Hepatic stellate cell (primary cell): ENCODE results near the gene DOP1B.
"Not testable (repeated sequence)": the region's sequence is repeated elsewhere in the genome, so short reads cannot be mapped to it uniquely, and the experiment has no call there.

ENCODE experiments used
- DNase-seq: peaks from one replicate; pipeline ENCODE4 v3.0.0; 2011; ENCODE audit warnings: low spot score

Gene DOP1B

GRCh38 chr21:36171336-36171735 lies 14.7 kb downstream of the DOP1B start:
- no peak for DNase-seq

DNA sequence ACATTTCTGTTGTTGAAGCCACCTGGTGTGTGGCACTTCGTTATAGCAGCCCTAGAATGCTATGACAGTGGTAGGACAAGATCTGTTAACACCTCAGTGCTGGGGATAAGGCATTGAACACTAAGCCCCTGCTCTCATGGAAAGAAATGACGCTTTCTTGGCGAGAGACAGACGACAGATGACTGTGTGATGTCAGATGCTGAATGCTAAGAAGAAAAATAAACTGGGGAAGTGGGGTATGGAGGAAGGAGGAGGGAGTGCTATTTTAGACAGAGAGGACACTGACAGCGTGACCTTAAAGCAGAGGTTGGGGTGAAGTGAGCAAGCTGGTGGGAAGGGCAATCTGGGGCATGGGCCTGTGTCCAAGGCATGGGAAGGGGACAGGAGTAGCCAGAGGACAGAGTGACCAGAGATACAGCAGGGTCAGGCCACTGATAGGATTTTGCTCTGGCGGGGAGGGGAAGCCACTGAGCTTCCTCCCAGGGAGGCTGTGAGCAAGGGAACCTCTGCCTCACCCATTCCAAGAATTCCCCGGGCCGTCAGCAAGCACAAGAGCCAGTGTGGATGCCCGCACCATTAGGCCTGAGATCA lies 15.2 kb downstream of the DOP1B start:
- peak; percentile 71 for DNase-seq

- no peak for DNase-seq
Measured at GRCh38 chr21:36174780-36175179, 18.2 kb downstream of the DOP1B start.

GRCh38 chr21:36175771-36176565 lies 19.3 kb downstream of the DOP1B start:
- DNase-seq, result no peak

DNA sequence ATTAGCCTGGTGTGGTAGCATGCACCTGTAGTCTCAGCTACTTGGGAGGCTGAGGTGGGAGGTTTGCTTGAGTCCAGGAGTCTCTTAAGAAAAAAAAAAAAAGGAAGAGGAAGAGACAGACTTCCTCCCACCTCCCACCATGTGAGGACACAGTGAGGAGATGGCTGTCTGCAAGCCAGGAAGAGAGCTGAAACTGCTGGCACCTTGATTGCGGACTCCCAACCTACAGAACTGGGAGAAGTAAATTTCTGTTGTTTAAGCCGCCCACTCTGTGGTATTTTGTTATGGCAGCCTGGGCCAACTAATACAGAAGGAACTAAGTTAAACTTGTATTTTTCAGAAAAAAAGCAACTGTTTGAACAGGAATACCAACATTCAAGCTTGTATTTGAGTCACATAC lies 21.7 kb downstream of the DOP1B start:
- no peak for DNase-seq

- DNase-seq, result no peak
Measured at GRCh38 chr21:36179145-36179544, 22.5 kb downstream of the DOP1B start.

- DNase-seq, result no peak
Measured at GRCh38 chr21:36180963-36181362, 24.3 kb downstream of the DOP1B start.

DNA sequence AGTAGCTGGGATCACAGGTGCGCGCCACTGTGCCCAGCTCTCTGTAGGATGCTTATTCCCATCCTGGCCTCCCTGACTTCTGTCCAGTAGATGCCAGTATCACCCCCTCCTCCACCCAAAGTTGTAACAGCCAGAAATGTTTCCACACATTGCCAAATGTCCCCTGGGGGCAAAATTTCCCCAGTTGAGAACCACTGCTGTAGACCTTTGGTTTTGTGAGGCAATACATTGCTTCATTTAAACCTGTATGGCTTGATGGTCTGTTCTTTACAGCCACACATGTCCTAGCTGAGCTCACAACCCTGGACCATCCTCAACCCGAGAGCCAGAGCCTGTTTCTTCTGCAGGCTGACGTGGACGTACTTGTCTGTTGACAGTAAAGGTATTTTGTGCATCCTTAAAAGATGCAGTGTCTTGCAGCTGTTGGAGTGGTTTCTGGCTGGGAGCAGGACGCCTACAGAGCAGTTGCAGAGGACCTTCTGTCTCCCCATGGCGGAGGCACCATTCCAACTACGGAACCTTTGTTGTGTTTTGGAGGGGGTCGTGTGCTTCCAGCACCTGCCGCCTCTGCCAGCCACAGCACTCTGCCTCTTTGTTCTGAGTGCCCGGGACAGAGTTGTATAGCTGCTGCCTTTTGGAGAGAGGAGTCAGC lies 26.6 kb downstream of the DOP1B start:
- DNase-seq, result no peak

GRCh38 chr21:36184545-36184944 lies 27.9 kb downstream of the DOP1B start:
- no peak for DNase-seq

DNA sequence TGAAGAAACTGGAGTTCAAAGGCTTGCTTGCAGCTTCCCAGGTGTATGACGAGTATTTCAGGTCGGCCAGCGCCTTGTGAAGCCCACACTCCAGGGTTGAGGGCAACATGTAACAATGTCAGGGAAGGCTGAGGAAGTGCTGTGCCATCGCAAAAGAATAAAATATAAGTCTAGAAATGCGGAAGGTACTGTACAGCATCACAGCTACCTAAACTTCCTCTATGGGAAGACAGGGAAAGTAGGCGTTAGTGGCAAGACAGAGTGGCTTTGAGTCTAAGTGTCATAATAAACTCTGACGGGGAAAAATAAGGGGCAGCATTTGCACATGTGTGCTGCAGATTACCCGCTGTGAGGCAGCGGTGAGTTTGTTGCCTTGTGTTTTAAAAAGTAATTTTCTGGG lies 28.9 kb downstream of the DOP1B start:
- no peak for DNase-seq

DNA sequence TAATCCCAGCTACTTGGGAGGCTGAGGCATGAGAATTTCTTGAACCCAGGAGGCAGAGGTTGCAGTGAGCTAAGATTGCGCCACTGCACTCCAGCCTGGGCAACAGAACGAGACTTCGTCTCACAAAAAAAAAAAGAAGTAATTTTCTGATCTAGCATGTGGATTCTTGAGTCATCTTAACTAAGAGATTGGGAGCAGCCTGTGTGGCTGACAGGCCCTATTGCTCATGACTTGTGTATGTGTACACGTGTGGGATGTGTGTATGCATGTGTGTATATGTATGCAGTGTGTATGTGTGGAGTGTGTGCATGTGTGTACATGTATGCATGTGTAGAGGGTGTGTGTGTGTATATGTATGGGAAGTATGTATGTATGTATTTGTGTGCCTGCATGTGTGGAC lies 29.5 kb downstream of the DOP1B start:
- DNase-seq, result no peak

DNA sequence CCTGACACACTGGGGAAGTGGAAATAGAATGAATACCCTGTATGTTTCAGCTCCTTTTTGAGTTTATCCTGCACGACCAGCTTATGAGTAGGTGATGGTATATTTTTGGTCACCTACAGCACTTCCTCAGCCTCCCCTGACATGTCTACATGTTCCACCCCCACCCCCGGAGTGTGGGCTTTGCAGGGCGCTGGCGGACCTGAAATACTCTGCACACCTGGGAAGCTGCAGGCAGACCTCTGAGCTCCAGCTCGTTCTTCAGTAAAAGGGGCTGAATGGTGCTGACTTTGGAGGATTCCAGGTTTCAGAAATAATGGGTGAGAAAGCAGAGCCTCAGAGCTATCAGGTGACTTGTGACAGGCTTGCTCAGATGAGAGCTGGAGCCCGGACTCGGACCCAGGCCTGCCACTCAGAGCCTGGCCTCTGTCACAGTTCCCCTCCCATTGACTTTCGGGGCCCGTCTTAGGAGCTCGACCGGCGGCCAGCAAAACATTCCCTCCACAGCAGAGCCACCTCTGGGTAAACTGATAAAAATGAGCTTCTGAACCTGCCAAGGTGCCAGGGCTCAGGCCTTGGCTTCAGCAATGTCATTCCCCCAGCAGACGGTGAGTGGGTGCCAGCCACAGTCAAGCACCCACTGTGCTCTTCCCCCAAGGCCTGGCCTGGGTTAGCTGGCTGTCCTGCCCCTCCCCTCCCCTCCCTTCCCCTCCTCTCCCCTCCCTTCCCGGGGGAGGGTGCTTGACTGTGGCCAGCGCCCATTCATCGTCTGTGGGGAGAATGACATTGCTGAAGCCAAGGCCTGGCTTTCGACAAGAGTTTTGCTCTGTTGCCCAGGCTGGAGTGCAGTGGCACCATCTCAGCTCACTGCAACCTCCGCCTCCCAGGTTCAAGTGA lies 30.1 kb downstream of the DOP1B start:
- no peak for DNase-seq

DNA sequence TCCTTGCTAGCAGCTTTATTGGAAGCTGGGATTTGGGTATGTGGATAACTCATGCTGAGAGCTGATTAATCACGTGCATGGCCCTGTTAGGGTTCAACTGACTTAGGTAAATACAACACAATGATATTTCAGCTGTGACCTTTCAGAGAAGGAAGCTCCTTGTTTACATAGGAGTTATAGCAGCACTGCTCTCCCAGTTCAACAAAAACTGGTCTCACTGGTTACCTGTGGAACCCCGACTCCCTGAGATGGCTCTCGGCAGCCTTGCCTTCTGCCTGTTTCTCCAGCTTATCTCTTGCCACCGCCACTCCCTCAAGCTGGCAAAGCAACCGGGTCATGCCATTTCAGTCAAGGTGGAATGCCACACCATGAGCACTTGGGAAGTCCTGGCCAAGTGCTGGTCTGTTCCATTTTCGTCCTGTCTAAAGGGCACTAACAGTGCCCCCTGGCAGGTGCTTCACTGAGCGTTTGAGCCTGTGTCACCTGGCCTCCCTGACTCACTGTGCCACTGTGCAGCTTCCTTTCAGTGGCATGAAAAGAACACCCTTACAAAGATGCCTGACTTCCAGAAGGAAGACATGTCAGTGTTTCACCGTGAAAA lies 31.6 kb downstream of the DOP1B start:
- DNase-seq, result no peak

DNA sequence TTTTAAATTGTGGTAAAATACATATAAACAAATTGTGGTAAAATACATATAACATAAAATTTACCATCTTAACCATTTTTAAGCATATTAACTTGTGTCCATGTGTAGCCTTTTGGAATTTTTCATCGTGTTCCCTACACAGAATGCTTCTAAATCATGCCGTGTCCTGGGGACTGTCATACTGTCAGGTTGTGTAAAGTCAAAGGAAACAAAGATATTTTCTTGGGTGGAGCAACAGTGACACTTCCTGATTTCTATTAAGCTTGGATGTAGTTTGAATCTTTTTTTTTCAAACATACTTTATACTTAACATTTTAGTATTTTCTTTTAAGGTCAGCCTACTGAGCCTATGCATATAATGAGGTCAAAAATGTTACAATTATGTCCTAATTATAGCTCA lies 32.3 kb downstream of the DOP1B start:
- DNase-seq, result no peak

- DNase-seq, result no peak
Measured at GRCh38 chr21:36190736-36191135, 34.1 kb downstream of the DOP1B start.

DNA sequence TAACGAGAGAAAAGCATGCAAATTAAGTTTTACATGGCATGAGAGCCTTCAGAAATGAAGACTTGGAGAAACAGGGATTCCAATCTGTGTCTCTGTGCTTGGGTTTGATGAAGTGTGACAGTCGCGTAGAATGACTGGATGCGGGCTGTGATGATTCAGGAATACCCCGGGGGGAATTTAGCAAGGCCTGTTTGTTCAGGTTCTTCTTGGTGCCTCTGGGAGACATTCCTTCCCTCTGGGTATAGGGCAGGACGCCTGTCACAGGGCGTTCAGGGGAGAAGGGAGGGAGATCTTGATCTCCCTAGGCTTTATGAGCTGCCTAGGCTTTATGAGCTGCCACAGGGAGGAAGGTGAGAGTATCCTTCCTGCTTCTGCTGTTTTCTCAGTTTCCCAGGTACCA lies 36.6 kb downstream of the DOP1B start:
- DNase-seq, result no peak

DNA sequence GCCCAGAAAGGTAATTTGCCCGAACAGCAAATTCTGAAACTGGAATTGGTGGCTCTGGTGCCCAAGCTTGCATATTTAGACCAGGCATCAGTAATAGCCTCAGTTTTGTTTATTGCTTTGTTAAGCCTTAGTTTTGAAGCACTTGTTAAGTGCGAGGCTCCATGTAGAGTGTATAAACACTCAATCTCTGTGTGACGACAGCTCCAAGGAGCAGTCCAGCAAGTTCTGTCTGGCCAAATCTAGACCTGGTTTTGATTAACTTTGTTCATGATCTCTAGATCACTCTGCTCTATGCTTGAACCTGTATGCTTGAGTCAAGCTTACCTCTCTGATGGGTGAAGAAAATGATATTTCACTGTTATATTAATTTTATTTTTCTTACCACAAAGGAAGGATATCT lies 37.4 kb downstream of the DOP1B start:
- no peak for DNase-seq

- no peak for DNase-seq
Measured at GRCh38 chr21:36195613-36196012, 39.0 kb downstream of the DOP1B start.

- no peak for DNase-seq
Measured at GRCh38 chr21:36199021-36199420, 42.4 kb downstream of the DOP1B start.

DNA sequence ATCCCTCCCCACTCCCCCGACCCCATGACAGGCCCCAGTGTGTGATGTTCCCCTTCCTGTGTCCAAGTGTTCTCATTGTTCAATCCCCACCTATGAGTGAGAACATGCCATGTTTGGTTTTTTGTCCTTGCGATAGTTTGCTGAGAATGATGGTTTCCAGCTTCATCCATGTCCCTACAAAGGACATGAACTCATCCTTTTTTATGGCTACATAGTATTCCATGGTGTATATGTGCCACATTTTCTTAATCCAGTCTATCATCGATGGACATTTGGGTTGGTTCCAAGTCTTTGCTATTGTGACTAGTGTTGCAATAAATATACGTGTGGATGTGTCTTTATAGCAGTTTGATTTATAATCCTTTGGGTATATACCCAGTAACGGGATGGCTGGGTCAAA lies 43.0 kb downstream of the DOP1B start:
- DNase-seq, result not testable (repeated sequence)

- no peak for DNase-seq
Measured at GRCh38 chr21:36200081-36200561, 43.5 kb downstream of the DOP1B start.
